GM23338 (cell line): ENCODE measurements around the gene LUC7L.

Experiments used
- CREB1 ChIP-seq: fragments of 250-450 bp; sonication (Bioruptor Pico); IDR thresholded peaks from 2 replicates; pipeline ENCODE4 v1.5.0; 2020; ENCODE audit warnings: low read depth, mild to moderate bottlenecking, moderate library complexity
- EZH2 ChIP-seq: fragments of 200-600 bp; sonication (generic); IDR thresholded peaks from one replicate; pipeline ENCODE4 v1.8.0; 2017; ENCODE audit warnings: antibody characterized with exemption, mild to moderate bottlenecking, low read depth; ENCODE audit not compliant: unreplicated experiment
- EZH2phosphoT487 ChIP-seq: fragments of 200-600 bp; sonication (generic); IDR thresholded peaks from one replicate; pipeline ENCODE4 v1.8.1; 2018; ENCODE audit warnings: antibody characterized with exemption; ENCODE audit not compliant: unreplicated experiment
- POLR2AphosphoS5 ChIP-seq: IDR thresholded peaks from 2 replicates; pipeline ENCODE4 v1.6.1; 2016; ENCODE audit warnings: antibody characterized with exemption, low read depth
- TF ChIP-seq, protein P1 (sequence below), 2 experiments: fragments of 200-600 bp in 1 of 2; sonication (generic) in 1 of 2; conservative IDR thresholded peaks; 2 replicates each; pipeline versions ENCODE4 v1.5.1 to v1.6.1; 2016 to 2017; ENCODE audit warnings: antibody characterized with exemption in 2 of 2, low read depth in 2 of 2, mild to moderate bottlenecking in 2 of 2, moderate library complexity in 1 of 2
- TF ChIP-seq, protein P2 (sequence below): IDR thresholded peaks from one replicate; pipeline ENCODE4 v1.6.1; 2018; ENCODE audit warnings: antibody characterized with exemption; ENCODE audit not compliant: unreplicated experiment
- TF ChIP-seq, protein P3 (sequence below): IDR thresholded peaks from 2 replicates; pipeline ENCODE4 v1.6.1; 2016; ENCODE audit warnings: antibody characterized with exemption

DNA sequence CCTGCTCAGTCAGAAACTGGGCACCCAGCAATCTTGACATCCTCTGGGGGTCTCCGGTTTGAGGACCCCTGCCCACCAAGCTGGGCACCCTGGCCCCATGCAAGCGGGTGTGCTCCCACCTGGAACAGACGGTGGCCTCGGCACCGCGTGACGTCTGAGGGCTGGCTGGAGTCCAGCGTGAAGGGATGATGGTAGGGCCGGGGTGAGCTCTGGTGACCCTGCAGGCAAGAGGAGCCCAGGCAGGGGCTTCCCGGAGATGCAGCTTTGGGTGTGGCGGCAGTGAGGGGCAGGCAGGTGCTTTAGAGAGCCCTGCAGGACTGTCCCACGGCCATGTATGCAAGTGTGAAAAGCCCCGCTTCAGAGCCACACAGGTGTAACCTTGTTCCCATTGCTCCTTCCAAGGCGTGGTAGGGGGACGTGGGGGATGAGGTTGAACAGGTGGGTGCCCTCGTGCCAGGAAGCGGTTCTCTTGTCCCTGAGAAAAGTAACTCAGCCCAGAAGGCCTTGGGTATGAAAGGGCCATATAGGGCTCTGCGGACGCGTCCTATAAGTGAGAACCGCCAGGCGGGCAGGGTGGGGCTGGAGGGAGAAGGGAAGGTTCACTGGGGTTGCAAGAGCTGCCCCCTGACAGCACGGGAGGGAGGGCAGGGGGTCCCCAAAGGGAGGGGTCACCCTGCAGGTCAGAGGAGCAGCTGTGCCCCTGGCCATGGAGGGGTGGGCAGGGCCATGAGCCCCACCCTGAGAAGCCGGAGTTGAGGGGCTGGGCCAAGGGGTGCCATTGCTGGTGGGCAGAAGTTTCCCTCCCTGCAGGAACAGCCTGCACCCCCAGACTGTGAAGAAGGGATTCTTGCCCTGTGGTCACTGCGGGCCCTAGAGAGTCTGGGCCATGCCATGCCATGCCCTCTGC lies 37.3 kb upstream of the LUC7L start:
- TF ChIP-seq, protein P1, sequence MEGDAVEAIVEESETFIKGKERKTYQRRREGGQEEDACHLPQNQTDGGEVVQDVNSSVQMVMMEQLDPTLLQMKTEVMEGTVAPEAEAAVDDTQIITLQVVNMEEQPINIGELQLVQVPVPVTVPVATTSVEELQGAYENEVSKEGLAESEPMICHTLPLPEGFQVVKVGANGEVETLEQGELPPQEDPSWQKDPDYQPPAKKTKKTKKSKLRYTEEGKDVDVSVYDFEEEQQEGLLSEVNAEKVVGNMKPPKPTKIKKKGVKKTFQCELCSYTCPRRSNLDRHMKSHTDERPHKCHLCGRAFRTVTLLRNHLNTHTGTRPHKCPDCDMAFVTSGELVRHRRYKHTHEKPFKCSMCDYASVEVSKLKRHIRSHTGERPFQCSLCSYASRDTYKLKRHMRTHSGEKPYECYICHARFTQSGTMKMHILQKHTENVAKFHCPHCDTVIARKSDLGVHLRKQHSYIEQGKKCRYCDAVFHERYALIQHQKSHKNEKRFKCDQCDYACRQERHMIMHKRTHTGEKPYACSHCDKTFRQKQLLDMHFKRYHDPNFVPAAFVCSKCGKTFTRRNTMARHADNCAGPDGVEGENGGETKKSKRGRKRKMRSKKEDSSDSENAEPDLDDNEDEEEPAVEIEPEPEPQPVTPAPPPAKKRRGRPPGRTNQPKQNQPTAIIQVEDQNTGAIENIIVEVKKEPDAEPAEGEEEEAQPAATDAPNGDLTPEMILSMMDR (conservative IDR thresholded peaks at IDR 0.05; ENCODE audit: low read depth in 2 of 2), result no peak
- TF ChIP-seq, protein P2, sequence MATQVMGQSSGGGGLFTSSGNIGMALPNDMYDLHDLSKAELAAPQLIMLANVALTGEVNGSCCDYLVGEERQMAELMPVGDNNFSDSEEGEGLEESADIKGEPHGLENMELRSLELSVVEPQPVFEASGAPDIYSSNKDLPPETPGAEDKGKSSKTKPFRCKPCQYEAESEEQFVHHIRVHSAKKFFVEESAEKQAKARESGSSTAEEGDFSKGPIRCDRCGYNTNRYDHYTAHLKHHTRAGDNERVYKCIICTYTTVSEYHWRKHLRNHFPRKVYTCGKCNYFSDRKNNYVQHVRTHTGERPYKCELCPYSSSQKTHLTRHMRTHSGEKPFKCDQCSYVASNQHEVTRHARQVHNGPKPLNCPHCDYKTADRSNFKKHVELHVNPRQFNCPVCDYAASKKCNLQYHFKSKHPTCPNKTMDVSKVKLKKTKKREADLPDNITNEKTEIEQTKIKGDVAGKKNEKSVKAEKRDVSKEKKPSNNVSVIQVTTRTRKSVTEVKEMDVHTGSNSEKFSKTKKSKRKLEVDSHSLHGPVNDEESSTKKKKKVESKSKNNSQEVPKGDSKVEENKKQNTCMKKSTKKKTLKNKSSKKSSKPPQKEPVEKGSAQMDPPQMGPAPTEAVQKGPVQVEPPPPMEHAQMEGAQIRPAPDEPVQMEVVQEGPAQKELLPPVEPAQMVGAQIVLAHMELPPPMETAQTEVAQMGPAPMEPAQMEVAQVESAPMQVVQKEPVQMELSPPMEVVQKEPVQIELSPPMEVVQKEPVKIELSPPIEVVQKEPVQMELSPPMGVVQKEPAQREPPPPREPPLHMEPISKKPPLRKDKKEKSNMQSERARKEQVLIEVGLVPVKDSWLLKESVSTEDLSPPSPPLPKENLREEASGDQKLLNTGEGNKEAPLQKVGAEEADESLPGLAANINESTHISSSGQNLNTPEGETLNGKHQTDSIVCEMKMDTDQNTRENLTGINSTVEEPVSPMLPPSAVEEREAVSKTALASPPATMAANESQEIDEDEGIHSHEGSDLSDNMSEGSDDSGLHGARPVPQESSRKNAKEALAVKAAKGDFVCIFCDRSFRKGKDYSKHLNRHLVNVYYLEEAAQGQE, result no peak
- TF ChIP-seq, protein P3, sequence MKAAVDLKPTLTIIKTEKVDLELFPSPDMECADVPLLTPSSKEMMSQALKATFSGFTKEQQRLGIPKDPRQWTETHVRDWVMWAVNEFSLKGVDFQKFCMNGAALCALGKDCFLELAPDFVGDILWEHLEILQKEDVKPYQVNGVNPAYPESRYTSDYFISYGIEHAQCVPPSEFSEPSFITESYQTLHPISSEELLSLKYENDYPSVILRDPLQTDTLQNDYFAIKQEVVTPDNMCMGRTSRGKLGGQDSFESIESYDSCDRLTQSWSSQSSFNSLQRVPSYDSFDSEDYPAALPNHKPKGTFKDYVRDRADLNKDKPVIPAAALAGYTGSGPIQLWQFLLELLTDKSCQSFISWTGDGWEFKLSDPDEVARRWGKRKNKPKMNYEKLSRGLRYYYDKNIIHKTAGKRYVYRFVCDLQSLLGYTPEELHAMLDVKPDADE, result no peak
- no peak for TF ChIP-seq EZH2phosphoT487
- no peak for TF ChIP-seq CREB1 (CRISPR knock-in tag)
- no peak for TF ChIP-seq POLR2AphosphoS5
- TF ChIP-seq EZH2, result no peak
